DLD1 (cell line): ENCODE measurements around the gene ZNF266.

Source experiments
- in situ Hi-C: cut with HindIII; loops from 2 replicates; pipeline ENCODE4 v1.10.0; 2017; ENCODE audit warnings: low sequenced_read_pairs

Gene ZNF266

GRCh38 chr19:9435279-9436268 lies at the start of gene ZNF266:
TSS of gene ZNF266 (minus strand) at chr19:9435573. CDS start at chr19:9420089, 15,484 bp downstream.
- in situ Hi-C loops, result no loop called here

DNA sequence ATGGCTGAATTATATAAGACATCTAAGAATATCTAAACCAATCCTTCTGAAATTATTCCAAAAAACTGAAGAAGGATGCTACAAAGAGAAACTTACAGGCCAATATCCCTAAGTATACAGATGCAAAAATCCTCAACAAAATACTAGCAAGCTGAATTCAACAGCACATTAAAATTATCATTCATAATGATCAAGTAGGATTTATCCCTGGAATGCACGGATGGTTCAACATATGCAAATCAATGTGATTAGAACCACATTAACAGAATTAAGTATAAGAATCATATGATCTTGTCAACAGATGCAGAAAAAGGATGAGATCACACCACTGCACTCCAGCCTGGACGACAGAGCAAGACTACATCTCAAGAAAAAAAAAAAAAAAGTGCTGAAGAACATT lies 49.8 kb upstream of the ZNF266 start:
- in situ Hi-C loops, result no loop called here

DNA sequence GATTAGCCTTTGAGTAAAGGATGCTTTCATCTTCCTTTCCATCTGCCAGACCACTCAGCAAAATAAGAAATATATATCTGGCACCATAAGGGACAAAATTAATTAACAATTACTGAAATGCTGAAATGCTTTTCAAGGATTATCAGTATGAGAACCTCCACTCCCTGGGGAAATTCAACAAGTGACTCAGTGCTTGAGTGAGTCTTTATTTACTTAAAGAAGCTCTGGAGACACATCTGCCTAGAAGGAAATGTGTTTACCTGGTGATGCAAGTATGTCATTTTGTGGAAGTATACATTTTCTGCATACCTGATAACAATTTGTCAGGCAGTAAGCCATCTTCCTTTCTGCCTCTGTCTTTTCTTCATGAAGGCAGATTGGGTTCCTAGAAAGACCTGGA lies 39.6 kb upstream of the ZNF266 start:
- in situ Hi-C loops, result no loop called here

- in situ Hi-C loops, result no loop called here
Observed at GRCh38 chr19:9467161-9467560, 31.8 kb upstream of the ZNF266 start.

DNA sequence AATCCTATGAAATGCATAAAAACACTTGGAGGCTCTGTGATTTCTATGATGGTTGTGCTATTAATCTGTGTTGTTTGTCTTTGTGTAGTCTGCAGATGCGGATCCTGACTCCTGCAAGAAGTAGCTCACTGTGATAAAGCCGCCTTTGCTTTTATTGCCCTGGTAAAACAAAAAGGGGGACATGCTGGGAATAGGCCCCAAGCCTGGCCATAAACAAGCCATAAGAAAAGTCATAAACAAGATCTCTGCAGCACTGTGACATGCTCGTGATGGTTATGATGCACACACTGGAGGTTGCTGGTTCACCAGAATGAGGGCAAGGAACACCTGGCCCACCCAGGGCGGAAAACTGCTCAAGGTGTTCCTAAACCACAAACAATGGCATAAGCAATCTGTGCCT lies 26.6 kb upstream of the ZNF266 start:
- in situ Hi-C loops, result no loop called here

GRCh38 chr19:9456018-9456689 lies 20.8 kb upstream of the ZNF266 start:
- in situ Hi-C loops, result no loop called here

- in situ Hi-C loops, result no loop called here
Observed at GRCh38 chr19:9453953-9454352, 18.6 kb upstream of the ZNF266 start.

GRCh38 chr19:9445037-9445436 lies 9.7 kb upstream of the ZNF266 start:
- in situ Hi-C loops, result no loop called here

- in situ Hi-C loops, result no loop called here
Observed at GRCh38 chr19:9436358-9436757, 985 bp upstream of the ZNF266 start.

DNA sequence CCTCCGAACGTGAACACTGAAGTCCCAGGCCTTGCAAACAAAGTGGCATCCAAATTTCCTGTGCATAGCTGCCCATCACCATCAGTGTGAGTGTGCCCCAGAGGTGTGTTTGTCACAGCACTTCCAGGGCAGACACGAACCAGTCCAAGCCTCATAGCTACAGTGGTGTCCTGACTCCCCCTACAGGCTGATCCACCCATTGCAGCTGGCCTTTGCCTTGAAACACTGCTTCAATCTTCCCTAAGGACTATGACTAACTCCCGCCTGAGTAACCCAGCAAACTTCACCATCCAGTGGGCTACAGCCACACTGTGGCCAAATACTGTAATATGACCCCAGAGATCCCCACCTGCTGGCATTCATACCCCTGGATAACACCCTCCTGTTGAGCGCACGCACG lies 3.9 kb downstream of the ZNF266 start:
- in situ Hi-C loops, result no loop called here

DNA sequence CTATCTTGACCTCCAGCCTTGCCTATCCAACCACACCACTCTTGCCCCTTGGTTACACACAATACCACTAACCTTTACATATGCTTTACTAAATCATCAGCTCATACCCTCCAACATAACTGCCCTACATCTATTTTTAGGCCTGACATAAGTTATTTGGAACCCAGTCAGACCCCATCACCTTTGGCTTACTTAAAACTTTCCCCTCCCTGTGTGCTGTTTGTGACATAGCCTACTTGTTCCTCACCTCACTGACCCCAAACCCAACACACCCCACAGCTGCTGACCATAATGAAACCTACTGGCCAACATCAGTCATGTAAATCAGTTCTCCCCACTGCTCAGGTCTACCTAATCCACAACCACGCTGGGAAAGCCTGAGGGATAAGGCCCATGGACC lies 4.9 kb downstream of the ZNF266 start:
- in situ Hi-C loops, result no loop called here

- in situ Hi-C loops, result no loop called here
Observed at GRCh38 chr19:9427941-9428340, 7.4 kb downstream of the ZNF266 start.

DNA sequence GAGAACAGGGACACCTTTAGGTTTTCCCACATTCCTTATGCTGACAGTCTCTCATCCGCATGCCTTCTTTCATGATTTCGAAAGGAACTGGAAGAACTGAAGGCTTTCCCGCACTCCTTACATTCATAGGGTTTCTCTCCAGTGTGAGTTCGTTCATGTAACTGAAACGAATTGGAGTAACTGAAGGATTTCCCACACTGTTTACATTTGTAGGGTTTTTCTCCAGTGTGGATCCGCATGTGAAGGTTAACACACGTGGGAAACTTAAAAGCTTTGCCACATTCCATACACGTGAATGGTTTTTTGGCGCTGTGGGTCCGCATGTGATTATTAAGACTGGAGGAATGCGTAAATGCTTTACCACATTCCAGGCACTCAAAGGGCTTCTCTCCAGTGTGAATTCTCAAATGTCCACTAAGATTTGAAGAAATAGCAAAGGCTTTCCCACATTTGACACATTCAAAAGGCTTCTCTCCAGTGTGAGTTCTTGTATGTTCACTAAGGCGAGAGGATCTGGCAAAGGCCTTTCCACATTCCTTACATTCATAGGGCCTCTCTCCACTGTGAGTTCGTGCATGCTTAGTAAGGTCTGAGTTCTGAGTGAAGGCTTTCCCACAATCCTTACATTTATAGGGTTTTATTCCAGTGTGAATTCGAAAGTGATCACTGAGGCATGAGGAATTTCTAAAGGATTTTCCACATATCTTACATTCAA lies 22.0 kb downstream of the ZNF266 start:
- in situ Hi-C loops, result loop anchor here (5.0 kb wide), 1 partner anchor 56 kb away; no protein-coding TSS in a partner anchor

DNA sequence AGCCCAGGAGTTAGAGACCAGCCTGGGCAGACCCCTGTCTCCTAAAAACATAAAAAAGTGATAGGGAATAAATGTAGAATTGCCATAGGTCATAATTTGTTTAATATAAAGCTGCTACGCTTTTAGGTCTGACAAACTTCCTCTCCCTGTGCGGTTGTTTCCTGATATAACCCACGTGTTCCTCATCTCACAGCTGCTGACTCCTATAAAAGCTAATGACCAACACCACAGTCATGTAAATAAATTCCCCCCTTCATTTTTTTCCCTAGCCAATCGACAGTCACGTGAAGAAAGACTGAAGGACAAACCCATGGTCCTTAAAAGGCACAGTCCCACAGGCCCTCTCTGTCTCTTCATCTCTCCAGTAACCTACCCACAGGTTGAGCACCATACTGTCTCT lies 27.5 kb downstream of the ZNF266 start:
- in situ Hi-C loops, result no loop called here

DNA sequence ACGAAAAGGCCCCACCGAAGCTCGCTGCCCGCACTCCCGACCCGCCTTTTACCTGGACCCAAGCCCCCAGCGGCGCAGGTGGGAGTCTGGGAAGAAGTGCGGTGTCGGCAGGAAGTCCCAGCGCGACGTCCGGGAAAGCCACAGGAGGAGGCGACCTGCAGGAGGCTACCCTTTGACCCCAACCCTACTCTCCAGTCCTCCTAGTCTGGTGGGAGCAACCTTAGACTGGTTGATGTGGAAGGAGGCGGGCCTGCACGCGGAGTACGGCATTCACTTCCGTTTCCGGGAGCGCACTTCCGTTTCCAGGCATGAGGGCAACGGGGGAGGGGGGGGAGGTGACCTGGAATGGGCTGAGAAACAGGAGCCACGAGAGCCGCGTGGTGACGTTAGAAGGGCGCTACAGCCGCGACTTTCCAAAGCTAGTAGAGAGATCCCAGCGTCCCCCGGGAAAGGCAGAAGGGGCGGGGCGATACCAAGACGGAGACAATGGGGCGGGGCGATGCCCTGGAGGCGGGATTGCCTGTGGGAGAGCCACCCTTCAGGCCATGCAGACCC lies 28.5 kb downstream of the ZNF266 start:
- in situ Hi-C loops, result no loop called here

- in situ Hi-C loops, result no loop called here
Observed at GRCh38 chr19:9381361-9381785, 54.0 kb downstream of the ZNF266 start.

DNA sequence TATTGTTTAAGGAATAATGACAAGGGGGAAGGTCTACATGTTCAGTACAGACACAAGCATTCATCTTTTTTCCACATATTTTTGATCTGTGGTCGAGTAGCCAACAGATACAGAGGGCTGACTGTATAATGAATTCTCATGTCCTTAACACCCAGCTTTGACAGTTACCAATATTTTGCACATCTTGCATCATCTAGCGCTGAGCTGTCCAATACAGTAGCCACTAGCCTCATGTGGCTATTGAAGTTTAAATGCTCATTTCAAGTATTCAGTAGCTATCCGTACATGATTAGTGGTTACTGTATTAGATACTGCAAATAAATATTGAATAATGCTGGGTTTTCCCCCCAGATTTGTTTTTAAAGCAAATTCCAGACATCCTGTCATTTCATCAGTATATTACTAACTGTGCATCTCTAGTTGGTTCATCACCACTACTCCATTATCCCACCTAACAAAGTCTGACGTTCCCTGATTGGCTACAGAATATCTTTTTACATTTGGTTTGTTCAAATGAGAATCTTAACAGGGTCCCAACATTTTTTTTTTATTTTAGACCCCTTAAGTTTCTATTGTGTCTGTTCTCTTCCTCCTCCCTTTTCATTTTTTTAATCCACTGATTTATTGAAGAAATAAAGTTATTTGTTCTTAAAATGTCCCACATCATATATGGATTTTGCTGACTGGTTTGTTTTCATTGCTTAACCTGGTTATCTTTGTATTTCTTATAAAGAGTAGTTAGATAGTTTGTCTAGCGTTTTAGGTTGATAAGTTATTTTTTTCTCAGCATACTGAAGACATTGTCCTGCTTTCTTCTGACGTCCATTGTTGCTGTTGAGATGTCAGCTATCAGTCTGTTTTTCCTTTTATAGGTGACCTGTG lies 64.4 kb downstream of the ZNF266 start:
- in situ Hi-C loops, result no loop called here

DNA sequence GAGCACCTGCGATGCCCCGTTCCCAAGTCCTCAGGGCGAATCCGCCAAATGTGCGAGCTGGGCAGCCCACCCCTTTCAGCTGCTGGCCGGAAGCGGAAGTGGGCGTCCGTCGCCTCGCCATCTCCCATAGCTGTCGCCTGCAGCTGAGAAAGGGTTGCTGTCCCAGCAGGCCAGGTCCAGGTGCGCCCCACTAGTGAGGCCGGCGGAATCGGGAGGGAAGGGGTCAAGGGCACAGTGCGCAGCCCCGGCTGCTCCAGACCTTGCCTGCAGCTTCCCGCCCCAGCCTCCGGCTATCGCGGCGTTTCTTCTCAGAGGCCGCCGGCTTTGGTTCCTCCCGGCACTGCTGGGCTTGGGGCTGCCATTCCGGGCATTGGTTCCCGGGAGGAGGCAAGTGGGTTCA lies 72.5 kb downstream of the ZNF266 start, which contains the start of gene ZNF177:
TSS of gene ZNF177 (plus strand) at position 109 of the 400 bp plus-strand sequence. CDS start 15,299 bp downstream, outside the sequence.
- in situ Hi-C loops, result no loop called here
